ENCODE results near the gene TRNT1. TPM values are rescaled to one million over a fixed set of nuclear protein-coding genes. Genes with fewer than 3 reads are reported as not detected.

The TRNT1 gene
- total RNA-seq, 1 donor, result 14.5 TPM

DNA sequence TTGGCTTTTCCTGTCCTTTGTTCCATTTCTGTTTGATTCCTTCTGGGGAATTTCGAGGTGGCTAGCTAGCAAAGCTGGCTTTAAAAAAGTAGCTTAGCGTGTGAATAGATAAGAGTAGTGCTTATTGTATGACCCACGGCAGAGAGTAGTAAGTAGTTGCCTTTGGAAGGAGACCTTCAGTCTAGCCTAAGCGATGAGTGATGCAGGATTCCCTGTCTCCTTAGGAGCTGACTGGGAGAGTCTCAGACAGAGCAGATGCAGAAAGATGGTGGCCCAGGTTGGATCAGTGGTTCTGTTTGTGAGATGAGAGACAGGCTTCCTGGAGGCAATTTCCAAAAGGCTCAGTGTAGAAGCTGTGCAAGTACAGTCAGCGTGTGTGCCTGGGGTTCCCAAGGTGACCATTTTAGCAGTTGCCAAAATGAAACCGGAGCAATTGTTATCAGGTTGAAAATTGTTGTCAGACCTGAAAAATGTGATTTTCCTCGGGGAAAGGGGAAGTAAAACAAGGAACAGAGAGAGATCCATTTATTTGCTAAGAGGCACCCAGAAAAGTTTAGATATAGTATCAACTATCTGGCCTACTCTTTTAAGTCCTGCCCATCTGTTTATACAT lies 15.9 kb upstream of the TRNT1 start:
- peak in 1 of 3 donors; percentile 18 for DNase-seq (ENCODE audit: low read depth in 2 of 3, low spot score in 2 of 3)

DNA sequence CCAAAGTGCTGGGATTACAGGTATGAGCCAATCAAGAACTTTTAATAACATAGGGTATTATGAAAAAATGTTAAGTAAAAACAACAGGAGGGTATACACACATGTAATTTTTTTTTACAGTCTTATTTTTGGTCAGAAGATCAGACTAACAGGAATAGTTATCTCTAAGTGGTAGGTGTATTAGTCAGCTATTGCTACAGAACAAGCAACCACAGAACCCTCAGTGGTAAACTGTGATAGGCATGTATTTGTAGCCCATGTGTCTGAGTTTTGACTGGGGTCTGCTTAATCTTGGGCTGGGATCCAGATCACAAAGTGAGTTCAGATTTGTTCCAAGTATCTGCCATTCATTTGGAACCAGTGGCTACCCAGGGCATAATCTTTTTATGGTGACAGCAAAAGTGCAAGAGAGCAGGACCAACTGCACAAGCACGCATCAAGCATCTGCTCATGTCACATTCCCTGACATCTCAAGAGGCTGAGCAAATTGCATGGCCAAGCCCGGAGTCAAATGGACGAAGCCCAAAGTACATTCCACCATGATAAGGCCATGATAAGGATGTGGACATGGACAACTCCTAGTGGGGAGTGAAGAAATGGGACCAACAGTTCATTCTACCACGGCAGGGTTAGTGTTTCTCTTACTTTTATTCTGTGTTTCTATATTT lies 13.6 kb upstream of the TRNT1 start:
- no peak for DNase-seq (ENCODE audit: low read depth in 2 of 3, low spot score in 2 of 3)

DNA sequence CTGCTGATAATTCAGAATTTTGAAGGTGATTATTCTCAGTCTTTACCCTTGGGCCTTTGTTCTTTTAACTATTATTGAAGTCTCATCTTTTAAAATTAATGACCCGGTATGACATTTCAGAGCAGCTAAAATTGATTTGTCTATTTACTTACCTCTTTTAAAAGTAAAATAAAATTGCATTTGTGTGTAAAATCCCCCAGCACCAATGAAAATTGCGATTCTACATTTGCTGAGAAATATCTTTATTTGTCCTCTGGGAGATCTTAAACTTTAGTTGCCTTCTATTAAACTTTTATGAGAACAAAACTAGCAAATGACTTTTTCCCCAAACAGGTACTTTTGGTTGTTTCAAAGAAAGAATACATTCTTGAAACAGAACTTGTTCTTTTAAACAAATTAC lies 9.1 kb upstream of the TRNT1 start:
- no peak for DNase-seq (ENCODE audit: low read depth in 2 of 3, low spot score in 2 of 3)

DNA sequence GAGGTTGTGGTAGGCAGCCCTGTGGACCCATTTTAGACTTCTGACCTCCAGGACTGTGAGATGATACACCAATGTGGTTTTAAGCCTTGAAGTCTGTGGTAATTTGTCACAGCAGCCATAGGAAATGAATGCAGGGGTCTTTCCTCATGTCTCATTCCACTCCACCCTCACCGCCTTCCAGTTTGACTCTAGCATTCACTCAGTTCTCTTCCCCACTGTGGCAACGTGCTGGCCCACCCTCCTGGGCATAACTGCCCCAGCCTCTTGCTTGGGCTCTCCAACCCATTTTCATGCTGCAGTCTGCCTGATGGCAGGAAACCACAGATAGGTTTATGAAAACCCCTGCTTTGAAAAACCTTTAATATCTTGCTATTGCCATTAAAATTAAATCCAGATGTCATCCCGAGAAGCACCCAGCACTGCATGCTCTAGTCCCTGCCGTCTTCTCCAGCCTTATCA lies 7.3 kb upstream of the TRNT1 start:
- no peak for DNase-seq (ENCODE audit: low read depth in 2 of 3, low spot score in 2 of 3)

DNA sequence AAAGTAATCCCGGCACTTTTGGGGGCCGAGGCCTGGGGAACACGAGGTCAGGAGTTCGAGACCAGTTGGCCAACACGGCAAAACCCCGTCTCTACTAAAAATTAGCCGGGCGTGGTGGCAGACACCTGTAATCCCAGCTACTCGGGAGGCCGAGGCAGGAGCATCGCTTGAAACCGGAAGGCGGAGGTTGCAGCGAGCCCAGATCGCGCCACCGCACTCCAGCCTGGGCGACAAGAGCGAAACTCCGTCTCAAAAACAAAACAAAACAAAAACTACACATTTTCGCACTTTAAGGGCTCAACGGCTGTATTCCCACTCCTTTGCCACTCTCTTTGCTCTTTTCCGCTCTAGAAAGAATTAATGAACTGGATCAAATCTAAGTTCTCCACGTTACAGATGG lies 763 bp upstream of the TRNT1 start:
- no peak for DNase-seq (ENCODE audit: low read depth in 2 of 3, low spot score in 2 of 3)

DNA sequence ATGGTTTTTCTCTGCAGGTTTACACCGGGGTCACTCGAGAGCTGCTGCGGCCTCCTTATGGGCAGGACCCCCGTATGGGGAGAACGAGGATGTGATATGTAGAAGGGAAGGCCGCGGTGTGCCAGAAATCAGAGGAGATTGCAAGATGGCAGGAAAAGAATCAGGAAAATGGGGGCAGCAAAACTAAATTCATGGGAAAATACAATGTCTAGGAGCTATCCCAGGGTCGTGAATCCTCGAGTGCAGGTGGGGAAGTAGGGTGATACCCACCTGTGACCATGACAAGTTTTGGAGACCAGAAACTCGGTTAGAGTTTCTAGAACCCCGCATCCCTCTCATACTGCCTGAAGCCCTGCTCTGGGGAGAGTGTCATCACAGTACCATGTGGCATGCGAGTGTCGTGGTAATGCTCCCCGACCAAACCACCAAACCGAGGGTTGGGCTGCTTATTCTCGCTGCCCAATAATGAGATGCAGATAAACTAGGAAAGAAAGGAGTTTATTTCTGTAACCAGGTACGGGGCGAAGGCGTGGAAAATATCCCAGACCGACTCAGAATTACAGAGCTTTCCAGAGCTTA lies 781 bp downstream of the TRNT1 start:
- DNase-seq (ENCODE audit: low read depth in 2 of 3, low spot score in 2 of 3), result peak in 1 of 3 donors; percentile 9

DNA sequence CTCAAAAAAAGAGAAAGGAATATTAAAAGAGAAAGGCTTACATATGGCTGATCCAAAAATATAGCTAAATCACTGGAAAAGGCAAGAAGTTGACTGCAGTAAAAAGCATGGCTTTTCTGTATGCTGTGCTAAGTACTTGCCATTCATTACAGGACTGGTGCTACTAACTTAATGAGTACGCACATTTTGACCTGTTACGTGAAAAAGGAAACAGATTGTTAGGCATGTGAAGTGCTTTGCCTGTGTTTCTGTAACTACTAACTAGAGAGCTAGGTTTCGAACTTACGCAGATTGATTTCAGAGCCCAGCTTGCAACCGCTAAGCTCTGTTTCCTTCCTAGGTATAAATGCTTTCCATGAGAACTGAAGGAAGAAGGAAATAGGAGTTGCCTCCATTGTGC lies 2.8 kb downstream of the TRNT1 start:
- no peak for DNase-seq (ENCODE audit: low read depth in 2 of 3, low spot score in 2 of 3)

DNA sequence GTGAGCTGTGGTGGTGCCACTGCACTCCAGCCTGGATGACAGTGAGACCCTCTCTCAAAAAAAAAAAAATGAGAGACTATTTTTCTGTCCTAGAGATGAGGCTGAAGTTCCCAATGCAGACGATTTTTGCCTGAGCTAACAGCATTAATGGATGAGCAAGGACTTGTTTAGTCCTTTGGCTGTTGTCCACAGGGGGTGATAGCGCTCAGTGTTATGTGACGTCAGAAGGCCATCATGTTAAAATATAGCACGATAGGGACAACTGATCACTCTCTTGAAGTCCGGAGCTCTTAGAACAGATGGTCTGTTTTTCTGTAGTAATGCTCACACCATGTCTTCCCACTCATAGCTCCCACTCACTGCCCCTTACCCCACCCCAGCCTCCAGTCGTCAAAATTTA lies 6.8 kb downstream of the TRNT1 start:
- DNase-seq (ENCODE audit: low read depth in 2 of 3, low spot score in 2 of 3), result peak in 1 of 3 donors; percentile 8

DNA sequence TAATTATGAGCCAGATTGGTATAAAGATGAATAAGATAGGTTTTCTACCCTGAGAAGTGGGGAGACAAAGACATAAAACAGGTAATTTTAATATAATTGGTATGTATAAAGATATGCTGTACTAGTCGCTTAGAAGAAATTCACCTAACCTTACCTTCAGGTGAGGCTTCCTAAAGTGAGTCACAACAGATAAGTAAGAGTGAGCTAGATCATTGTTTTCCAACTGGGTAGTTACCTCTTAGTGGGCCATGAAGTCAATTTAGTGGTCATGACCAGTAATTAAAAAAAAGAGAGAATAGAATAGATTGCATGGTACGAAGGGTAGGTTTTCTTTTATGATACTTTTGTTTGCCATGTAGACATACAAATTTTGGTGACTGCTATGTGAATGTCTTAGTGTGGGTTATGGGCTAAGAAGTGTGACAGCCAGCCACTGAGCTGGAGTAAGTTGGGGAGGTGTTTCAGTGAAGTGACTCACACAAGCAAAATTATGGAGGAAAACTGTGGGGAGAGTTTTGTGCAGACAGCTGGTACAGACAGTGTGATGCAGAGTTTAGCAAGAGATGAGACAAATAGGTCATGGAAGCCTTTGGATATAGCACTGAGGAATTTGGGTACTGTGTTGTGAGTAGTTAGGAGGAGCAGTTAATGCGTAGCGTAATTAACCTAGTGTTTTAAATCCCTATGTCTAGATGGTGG lies 8.2 kb downstream of the TRNT1 start:
- no peak for DNase-seq (ENCODE audit: low read depth in 2 of 3, low spot score in 2 of 3)

DNA sequence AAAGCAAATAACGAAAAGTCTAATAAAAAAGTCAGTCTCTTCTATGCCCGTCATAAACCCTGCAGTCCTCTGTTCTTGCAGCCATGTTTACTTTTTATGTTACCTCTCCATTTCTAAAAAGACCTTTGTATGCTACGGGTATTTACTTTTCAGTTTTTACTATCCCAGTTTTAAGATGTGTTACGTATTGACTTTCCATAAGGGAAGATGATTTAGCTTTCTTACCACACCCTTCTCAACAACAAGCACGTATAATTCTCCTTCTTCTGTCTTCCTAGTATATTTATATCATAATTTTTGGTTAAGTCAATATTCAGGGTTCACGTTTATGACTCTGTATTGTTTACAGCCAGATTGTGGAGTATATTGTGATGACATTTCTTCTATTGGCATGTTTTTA lies 10.8 kb downstream of the TRNT1 start:
- no peak for DNase-seq (ENCODE audit: low read depth in 2 of 3, low spot score in 2 of 3)

DNA sequence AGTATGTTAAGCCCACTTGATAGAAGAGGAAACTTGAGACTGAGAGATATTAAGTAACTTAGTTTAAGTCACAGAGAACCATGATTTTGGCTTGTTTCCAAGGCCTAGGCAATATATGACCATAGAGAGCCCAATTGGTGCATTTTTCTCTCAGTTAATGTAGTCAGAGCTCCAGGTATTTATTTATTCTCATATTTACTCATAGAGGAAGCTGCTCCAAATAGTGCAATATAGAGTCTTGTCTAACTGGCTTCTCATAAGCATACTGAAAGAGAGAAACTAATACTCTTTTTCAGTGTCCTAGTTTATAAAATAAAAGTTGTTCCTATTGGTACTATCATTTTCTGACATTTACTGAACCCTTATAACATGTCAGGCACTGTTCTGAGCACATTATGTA lies 15.2 kb downstream of the TRNT1 start:
- no peak for DNase-seq (ENCODE audit: low read depth in 2 of 3, low spot score in 2 of 3)

DNA sequence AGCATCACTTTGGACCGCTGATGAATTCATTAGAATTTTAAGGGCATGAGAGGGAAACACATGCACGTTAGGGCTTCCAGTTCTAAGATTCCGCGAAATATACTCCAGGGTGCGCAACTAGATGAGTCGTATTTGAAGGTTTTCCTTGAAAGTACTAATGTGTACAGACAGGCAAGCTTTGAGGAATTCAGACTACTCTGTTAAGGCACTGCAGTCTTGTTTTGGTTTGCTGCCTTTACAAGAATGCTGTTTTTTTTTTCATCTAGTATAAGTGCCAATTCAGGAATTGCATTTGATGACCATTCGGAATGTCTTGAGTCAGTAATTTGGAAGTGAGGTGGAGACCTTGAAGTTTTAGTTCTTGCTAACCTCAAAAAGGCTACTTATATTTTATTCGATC lies 19.1 kb downstream of the TRNT1 start:
- no peak for DNase-seq (ENCODE audit: low read depth in 2 of 3, low spot score in 2 of 3)

DNA sequence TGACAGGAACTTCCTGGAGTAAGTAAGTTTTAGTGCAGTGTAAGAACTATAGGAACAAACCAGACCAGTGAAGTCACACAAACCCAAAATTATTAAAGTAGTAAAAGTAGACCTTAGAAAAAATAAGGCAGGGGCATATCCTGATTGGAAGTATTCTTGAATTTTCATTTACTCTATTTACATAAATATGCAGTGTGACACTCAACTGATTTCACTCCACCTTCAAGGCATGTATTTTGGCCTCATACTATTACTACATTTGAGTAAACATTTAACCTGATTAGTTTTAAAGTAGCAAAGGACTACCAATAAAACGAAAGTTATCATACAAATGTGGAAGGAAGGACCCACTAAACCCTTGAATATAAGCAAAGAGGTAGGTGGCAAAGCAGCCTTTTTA lies 22.8 kb downstream of the TRNT1 start:
- DNase-seq (ENCODE audit: low read depth in 2 of 3, low spot score in 2 of 3), result no peak

DNA sequence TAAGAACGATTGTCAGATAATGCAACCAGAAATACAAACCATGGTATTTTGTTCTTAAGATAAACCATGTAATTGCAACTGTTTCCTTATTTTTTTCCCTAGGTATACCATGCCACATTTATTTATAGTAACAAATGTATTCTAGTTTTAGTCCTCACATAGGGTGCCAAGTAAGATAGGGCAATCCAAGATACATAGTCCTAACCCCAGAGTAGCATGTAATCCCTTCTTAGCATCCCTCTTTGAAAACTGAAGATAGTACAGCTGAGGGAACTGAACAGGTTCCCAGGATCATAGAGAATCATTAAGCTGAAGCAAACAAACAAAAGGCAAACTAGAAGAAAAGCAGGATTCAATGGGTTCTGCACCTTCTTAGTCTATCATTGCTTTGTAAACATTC lies 24.8 kb downstream of the TRNT1 start:
- no peak for DNase-seq (ENCODE audit: low read depth in 2 of 3, low spot score in 2 of 3)

DNA sequence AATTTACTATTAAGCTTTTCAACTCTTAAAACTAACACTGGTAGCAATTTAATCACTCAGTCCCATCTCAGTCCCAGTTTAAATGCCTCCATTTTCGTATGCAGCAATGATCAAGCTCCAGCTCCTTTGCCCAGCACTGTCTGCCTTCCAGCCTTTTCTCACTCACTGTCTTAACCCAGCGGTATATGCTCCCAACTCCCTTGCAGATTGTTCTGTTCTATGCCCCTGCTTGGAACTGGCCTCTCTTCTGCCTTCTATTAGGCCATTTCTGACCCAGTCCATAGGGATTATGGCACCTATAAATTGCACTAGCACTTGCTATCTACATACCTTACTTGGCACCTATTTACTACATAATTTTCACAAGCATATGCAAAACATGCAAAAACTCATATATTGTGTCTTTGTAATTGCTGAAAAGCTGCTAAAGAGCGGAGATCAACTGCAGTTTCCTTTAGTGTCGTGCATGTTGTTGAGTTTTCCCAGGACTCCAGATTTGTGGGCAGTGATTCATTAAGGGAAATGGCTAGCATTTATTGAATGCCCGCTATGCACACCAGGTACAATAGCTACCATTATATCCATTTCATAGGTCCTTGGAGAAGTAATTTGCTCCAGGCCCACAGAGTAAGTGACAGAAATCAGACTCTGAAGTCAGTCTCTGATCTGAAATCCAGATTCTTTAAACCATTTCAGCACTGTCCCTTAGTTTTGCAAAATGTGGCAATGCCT lies 28.3 kb downstream of the TRNT1 start:
- DNase-seq (ENCODE audit: low read depth in 2 of 3, low spot score in 2 of 3), result no peak

DNA sequence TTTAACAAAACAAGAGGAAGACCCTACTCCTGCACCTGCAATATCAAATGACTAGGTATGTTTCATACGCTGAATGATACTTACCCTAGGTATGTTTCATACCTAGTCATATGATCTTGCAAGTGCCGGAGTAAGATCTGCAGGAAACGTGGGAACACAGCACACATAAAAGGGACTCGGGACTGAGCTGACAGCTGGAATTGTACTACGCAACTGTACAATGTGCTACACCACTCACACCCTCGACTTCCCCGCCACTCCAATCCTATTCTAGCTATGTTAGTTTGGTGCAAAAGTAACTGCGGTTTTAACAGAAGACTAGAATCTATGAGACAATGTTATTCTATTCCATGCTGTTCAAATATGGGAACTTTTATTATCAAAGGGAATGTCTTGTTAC lies 30.7 kb downstream of the TRNT1 start:
- no peak for DNase-seq (ENCODE audit: low read depth in 2 of 3, low spot score in 2 of 3)

DNA sequence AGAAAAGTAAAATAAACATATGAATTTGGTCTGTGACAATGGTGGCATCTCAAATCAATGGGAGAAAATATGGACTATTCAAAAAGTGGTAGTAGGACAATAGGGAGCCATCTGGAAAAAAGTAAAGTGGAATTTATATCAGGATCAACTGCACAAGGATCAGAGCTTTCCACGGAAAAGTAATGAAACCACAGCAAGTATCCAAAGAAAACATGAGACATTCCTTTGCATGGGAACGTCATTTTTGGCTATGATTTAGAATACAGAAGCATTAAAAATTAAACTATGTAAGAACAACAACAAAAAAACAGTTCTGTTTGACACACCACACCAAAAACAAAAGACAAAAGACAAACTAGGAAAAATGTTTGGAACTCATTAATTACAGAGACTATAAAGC lies 34.1 kb downstream of the TRNT1 start:
- DNase-seq (ENCODE audit: low read depth in 2 of 3, low spot score in 2 of 3), result no peak

DNA sequence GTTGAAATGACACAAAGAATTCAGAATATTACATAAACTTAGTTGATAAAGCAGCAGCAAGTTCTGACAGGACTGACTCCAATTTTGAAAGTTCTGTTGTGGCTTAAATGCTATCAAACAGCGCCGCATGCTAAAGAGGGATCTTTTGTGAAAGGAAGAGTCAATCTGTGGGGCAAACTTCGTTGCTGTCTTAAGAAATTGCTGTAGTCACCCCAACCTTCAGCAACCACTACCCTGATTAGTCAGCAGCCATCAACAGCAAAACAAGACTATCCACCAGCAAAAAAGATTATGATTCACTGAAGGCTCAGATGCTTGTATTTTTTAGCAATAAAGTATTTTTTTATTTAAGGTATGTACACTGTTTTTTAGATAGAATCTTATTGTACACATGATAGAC lies 38.5 kb downstream of the TRNT1 start:
- no peak for DNase-seq (ENCODE audit: low read depth in 2 of 3, low spot score in 2 of 3)

DNA sequence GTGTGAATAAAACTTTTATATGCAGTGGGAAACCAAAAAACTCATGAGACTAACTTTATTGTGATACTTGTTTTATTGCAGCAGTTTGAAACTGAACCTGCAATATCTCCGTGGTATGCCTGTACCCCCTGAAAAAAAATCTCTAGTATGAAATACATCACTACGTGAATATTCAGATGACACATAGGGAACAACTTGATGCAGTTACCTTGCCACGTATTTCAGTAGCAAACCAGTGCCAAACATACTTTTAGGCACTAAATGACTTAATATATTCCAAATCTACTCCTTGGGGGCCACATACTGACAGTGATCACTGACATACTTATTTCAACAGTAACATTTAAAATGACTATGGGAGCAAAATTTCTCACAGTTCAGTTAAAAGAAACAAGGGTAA lies 38.9 kb downstream of the TRNT1 start:
- no peak for DNase-seq (ENCODE audit: low read depth in 2 of 3, low spot score in 2 of 3)

DNA sequence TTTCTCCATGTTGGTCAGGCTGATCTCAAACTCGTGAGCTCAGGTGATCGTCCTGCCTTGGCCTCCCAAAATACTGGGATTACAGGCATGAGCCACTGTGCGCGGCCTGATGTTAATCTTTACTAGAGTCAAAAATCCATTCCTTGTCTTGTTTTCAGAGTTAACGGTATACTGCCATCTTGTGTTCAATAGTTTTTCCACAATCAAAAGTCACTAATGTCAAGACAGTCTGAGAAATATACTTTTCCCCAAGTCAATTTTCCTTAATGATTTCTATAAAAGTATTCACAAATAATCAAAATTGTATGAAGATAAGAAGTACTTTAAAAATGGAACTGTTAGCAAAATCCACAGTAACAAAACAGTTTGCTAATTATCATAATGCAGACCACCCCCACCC lies 44.3 kb downstream of the TRNT1 start:
- peak in 2 of 3 donors; percentile 37 to 65 for DNase-seq (ENCODE audit: low read depth in 2 of 3, low spot score in 2 of 3)

DNA sequence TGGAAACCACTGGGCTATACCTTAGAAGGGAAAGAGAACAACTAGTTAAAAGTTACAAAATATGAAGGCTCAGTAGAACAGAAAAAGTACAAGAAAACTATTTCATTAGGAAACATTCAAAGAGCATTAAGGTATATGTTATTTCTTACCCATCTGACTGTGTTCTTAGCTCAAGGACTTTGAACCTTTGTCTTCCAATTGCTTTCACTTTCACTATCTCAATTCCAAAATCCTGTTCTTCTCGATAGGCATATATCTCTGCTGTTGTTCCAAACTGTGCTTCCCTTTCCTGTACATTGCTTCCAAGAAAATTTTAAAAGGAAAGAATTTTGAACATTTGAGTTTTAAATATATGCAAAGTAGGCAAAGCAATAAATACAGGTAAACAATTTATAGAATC lies 45.9 kb downstream of the TRNT1 start:
- DNase-seq (ENCODE audit: low read depth in 2 of 3, low spot score in 2 of 3), result no peak

All from hematopoietic multipotent progenitor cell (in vitro differentiated cells).